GM21529 (cell line): ENCODE measurements around the gene AGAP4.
"Not testable (repeated sequence)": the region's sequence is repeated elsewhere in the genome, so short reads cannot be mapped to it uniquely, and the experiment has no call there.

ENCODE experiments used
- ATAC-seq: cut with Tn5 transposase; IDR thresholded peaks from one replicate; pipeline ENCODE4 v1.9.1; 2021; ENCODE audit not compliant: unreplicated experiment

Gene AGAP4

DNA sequence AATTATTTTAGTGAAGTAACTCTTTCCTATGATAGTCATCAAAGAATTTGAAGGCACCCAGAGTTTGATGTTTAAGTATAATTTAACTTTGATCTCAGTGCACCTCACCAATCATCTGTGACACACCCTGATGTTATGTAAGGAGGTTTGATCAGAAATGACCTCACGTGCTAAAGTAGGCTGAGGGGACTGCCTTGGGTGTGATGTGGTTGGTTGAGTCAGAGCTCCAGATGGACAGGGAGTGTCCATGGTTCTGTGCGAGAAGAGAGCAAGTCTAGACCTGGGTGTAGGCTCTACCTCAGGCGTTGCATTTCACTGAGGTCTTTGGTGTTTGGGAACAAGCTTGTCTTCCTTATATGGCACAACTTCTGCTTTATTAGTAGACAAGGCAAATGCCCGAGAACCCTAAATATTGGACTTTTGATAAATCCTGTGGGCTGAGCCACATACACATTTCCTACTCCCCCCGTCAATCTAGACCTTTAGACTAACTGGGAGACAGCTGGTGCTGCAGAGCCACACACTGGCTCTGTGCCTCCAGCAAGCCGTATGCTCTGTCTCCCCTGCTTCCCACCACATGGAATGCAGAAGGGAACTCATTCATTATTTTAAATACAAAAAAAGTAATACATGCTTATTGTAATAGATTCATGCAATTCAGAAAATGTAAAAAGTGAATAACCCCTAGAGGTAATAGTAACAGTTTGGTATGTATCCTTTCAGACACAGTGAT lies 56.4 kb downstream of the AGAP4 start:
- not testable (repeated sequence) for ATAC-seq

DNA sequence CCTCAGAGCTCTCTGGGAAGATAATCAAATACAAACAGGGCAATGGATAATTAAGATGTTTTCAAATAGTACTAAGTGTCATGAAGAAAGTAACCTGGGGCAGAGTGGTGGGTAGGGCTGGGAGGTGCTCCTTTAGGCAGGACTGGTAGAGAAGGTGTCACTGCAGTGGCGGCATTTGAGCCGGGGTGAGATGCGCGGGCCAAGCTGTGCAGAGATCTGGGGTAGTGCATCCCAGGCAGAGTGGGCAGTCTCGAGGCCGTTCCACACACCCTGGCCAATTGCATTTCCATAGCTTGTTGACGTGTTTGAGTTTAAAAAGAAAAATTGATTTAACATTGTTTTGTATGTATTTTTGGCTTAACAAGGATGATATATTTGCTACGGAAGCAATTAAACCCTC lies 57.3 kb downstream of the AGAP4 start:
- ATAC-seq: not testable (repeated sequence)

DNA sequence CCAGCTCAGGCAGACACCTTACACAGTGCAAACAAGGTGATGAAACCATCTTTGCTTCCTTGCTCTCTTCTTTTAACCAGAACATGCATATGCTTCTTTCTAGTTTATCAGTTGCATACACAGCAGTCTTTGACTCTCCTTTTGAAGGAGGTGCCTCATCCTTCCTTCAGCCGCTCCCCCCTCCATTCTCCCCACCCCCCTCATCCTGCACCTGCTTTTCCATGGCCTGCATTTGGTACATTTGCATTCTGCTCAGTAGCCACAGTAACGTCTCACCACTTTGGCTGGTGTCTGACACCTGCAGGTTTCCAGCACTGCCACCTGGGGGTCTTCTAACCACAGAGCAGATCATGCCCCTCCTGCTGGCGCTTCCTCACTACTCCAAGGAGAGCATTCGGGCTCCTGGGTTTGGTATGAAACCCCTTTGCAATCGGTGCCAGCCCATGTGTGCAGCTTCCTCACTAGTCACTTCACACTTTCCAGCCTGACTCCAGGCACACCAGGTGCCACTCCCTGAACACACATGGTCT lies 60.0 kb downstream of the AGAP4 start:
- ATAC-seq: not testable (repeated sequence)

DNA sequence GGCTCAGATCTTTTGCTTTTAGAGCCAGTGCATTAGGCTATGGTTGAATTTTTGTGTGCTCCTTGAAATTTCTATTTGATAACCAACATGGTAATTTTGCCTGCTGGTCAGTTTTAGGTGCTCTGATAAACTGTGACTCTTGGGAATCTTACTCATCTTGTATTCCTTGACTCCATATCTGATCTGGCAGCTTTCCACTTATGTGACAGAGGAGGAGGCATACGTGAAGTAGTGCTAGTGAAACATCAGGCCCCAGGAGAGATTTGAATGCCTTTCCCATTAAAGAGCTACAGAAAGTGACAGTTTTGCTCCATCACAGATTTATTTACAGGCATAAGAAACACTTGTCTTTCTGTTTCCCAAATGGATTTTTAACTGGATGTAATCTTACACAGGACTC lies 61.1 kb downstream of the AGAP4 start:
- not testable (repeated sequence) for ATAC-seq
